Dedifferentiated amniotic fluid mesenchymal stem cell (primary cell): ENCODE measurements around the gene SCML1.
A peak's percentile ranks its signal among the peaks of the same experiment; 100 is the strongest.

Experiments
- DNase-seq: peaks from one replicate; pipeline ENCODE4 v3.0.0-alpha.2; 2016; ENCODE audit errors: extremely low spot score

SCML1 gene

GRCh38 chrX:17736856-17737709 lies at the start of gene SCML1:
SCML1 (plus strand) TSS chrX:17737493; CDS start chrX:17744187, 6,694 bp downstream.
- DNase-seq: peak; percentile 94

DNA sequence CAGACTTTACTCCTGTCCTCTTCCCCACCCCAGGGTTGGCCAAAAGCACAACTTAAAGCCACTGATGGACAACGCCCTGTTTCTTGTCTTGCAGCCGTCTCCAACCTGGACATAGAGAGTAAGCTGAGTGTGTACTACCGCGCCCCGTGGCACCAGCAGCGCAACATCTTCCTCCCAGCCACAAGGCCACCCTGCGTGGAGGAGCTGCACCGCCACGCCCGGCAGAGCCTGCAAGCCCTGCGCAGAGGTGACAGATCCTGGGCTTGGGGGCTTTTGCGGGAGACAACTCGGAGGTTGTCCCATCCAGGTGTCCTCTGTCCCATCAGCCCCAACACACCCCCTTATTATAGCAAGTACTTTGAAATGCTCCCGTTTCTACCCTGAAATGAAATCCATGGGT lies 49.6 kb upstream of the SCML1 start:
- DNase-seq: no peak

- peak; percentile 72 for DNase-seq
These were observed 47.3 kb upstream of the SCML1 start for GRCh38 chrX:17689971-17690409.

GRCh38 chrX:17692709-17693346 lies 44.5 kb upstream of the SCML1 start:
- DNase-seq: peak; percentile 51

GRCh38 chrX:17697191-17697590 lies 40.1 kb upstream of the SCML1 start:
- DNase-seq: no peak

- no peak for DNase-seq
These were observed 36.3 kb upstream of the SCML1 start for GRCh38 chrX:17700976-17701375.

- DNase-seq: no peak
These were observed 34.1 kb upstream of the SCML1 start for GRCh38 chrX:17703201-17703600.

DNA sequence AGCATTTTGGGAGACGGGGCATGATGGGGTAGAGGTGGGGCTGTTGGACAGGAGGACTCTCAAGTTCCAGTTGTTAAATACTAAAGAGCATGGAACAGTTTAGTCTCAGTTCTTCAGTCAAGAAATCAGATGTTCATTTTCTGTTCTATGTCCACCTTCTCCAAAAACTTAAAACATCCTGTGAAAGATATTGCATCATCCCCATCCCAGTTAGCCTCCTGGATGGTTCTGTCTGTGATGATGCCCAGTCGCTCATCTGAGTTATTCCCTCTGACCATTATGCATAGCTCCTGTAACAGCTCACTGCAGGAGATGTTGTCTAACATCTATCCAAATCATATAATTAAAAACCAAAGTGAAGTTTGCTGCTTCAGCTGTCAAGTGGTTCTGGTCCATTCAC lies 32.1 kb upstream of the SCML1 start:
- no peak for DNase-seq

GRCh38 chrX:17706676-17707075 lies 30.6 kb upstream of the SCML1 start:
- DNase-seq: peak; percentile 24

- DNase-seq: no peak
These were observed 29.6 kb upstream of the SCML1 start for GRCh38 chrX:17707731-17708130.

- DNase-seq: no peak
These were observed 26.4 kb upstream of the SCML1 start for GRCh38 chrX:17710871-17711301.

GRCh38 chrX:17713288-17713687 lies 24.0 kb upstream of the SCML1 start:
- DNase-seq: no peak

- no peak for DNase-seq
These were observed 18.6 kb upstream of the SCML1 start for GRCh38 chrX:17718649-17719165.

GRCh38 chrX:17719711-17720110 lies 17.6 kb upstream of the SCML1 start:
- no peak for DNase-seq

DNA sequence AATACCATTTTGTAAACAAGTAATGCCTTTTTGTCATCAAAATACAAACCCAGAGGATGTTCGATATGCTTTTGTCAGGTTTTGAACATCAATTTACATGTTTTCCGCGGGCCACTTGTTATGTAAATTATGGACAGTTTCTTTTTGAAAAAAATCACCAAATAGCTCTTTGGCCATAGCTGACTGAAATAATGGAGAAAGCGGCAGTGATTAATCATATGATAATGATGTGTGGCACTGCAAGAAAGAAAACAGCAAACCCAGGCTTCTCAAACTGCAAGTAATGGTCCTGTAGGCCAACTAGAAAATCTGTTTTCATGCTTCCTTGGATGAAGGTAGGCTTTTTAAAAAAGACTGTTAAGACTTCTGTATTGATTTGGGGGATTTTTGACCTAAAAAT lies 15.6 kb upstream of the SCML1 start:
- DNase-seq: no peak

DNA sequence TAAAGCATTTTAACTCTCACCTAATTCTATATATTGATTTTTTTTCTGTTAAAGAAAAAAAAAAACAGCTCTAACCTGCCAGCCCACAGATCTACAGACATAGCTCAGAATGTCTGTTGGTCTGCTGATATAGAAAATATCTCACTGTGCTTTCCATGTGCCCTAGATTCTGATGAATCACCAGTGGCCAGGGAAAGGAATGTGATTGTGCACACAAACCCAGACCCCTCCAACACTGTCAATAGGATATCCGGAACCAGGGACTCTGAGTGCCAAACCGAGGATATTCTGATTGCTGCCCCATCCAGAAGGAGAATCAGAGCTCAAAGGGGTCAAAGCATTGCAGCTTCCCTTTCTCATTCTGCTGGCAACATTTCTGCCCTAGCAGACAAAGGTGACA lies 12.1 kb upstream of the SCML1 start:
- DNase-seq: no peak

DNA sequence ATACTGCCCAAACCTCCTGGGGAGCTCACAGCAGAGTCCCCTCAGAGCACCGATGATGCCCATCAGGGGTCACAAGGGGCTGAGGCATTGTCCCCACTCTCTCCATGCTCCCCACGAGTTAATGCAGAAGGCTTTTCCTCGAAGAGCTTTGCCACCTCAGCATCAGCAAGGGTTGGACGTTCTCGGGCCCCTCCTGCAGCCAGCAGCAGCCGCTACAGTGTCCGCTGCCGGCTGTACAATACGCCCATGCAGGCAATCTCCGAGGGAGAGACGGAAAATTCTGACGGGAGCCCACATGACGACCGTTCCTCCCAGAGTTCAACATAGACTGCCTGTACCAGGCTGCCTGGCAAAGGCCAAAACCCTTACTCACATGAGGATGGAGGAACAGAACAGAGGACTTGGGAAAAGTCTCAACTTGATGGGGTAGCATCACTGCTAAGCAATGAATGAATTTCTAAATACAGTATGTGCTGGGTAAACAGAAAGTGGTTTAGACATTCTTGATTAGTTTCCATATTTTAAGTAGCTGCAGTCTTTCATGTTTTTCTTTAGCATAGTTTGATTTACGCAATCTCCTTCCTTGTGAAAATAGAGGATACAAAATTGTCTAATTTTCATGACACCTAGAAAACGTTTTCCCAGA lies 5.0 kb upstream of the SCML1 start:
- no peak for DNase-seq

- no peak for DNase-seq
These were observed 1.9 kb upstream of the SCML1 start for GRCh38 chrX:17735406-17735805.

DNA sequence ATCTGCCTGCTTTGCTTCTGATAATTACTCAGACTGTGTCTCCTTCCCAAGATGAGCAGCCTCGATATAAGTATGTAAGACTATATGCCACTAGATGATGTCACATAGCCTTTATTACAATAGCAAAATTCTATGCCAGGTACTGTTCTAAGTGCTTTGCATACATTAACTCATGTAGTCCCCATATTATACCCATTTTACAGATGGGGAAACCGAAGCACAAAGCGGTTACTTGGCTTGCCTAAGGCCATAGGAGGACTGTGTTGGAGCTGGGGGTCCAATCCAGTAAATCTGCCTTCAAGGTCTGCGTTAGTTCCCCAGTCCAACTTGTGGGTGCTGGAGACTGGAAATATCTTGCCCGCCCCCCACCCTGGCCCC lies 826 bp upstream of the SCML1 start:
- no peak for DNase-seq

- DNase-seq: no peak
These were observed 355 bp downstream of the SCML1 start for GRCh38 chrX:17737710-17737985.

DNA sequence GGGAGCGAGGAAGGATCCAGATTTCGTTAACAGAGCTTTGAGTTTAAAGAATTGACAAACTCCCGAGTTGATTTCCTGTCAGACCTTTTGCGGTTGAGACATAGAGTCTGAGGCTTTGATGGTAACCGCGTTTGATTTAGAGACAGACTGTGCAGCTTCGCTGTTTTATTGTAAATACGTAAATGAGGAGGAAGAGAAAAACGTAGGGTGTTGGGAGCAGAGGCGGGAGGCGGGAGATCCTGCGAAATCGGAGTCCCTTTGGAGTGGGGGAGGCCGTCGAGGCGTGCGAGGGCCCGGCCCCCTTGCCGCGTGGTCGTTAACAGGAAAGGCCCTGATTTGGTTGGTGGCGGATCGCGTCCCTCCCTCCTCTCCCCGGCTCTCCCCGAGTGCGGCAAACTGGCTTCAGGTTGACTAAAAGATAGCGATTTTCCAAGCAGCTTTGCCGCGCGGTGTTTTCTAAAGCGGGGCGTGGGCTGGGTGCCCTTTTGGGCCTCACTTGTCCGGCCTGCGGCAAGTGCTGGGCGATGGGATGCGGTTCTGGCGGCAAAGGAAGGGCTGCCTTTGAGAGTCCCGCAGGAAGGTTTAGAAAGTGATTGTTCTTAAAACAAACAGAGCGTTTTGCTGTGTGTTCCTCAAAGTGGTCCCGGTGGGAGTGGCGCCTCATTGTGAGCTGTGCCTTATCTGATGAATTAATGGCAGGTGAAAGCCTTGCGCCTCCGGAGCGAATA lies 857 bp downstream of the SCML1 start:
- no peak for DNase-seq
